HG03439 (cell line): ENCODE data around the gene CABLES1.
"Not testable (repeated sequence)": the region's sequence is repeated elsewhere in the genome, so short reads cannot be mapped to it uniquely, and the experiment has no call there.

Experiments
- ATAC-seq: cut with Tn5 transposase; IDR thresholded peaks from one replicate; pipeline ENCODE4 v1.9.1; 2021; ENCODE audit warnings: mild to moderate bottlenecking, moderate library complexity; ENCODE audit not compliant: unreplicated experiment

The CABLES1 gene

DNA sequence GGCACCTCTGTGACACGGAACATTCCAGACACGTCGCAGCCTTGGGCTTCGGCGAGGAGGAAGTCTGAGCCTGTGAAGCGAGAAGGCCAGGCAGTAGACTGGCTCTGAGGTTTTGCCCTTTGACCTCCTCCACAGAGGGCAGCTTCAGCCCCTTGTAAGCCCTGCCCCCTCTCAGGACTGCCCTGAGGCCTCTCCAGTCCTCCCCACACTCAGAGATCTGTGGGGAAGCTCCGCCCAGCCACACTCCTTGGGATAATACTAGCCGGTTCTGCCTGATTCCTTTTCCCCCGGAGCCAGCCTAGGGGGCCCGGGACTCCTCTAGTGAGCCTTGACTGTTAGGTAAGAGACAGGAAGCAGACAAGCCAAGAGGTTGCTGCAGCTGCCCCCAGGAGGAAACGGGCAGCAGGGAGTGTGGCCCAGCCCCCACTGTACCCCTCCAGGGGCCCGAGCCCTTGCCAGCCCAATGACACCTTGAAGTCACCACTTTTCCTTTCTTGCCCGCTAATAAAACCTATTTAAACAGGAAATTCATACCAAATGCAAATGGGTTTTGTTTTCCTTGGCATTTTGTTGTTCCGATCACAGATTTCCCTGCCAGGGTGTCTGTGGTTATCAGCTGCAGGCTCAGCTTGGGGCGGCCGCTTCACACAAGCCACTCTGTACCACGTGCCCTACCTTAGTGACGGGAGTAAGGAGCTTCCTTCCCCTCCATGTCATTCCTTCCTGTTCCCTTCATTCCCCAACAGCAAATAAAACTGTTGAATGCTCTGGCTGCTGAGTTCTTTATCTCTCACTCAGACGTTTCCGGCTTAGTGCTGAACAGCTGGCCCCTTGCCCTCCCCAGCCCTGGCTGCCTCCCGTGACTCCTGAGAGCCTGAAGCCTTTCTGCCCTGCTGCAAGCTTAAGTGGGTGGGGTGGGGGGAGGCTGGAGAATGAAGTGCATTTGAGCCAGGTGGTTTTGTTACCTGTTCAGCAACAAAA, 124.7 kb downstream of the CABLES1 start:
- no peak for ATAC-seq

DNA sequence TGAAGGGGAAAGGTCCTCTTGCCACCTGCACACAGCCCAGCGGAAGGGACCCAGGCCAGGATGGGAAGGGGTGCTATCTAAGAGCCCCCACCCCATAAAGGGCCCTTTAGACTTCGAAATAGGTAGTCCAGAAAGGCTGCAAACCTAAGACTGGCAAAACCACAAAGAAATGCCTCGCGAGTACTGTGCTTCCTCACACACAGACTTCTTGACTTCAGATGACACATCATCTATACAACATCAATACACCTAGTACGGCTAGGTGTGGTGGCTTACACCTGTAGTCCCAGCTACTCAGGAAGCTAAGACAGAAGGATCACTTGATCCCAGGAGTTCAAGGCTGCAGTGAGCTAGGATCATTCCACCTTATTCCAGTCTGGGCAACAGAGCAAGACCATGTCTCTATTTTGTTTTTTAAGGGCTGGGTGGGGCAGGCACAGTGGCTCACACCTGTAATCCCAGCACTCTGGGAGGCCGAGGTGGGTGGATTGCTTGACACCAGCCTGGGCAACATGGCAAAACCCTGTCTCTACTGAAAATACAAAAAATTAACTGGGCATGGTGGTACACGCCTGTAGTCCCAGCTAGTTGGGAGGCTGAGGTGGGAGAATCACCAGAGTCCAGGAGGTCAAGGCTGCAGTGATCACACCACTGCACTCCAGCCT, 125.8 kb downstream of the CABLES1 start:
- no peak for ATAC-seq

DNA sequence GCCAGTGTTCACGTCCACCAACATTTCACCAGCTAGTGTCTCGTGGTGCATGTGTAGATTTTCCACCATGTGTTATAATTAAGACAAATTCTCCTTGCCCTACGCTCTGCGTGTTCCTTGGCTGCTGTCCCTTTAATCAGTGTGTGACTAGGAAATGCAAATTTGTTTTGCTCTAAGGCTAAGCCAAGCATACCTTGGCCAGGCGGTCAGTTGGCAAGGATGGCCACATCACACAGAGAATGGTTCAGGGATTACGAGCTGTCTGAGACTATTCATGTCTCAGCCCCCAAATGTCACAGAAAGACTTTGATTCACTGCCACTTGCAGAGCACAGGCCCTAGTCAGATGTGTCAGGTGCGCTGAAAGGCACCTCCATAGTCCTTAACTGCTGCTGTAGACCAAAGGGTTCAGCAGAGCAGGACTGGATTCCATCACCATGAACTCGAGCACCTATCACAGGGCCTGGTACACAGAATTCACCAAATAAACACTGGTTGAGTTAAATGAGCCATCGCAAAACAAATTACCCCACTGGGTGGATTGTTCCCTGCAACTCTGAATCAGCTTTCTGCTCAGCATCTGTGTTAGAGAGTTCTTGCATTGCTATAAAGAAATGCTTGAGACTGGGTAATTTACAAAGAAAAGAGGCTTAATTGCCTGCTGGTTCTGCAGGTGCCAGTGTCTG, 128.4 kb downstream of the CABLES1 start:
- no peak for ATAC-seq

DNA sequence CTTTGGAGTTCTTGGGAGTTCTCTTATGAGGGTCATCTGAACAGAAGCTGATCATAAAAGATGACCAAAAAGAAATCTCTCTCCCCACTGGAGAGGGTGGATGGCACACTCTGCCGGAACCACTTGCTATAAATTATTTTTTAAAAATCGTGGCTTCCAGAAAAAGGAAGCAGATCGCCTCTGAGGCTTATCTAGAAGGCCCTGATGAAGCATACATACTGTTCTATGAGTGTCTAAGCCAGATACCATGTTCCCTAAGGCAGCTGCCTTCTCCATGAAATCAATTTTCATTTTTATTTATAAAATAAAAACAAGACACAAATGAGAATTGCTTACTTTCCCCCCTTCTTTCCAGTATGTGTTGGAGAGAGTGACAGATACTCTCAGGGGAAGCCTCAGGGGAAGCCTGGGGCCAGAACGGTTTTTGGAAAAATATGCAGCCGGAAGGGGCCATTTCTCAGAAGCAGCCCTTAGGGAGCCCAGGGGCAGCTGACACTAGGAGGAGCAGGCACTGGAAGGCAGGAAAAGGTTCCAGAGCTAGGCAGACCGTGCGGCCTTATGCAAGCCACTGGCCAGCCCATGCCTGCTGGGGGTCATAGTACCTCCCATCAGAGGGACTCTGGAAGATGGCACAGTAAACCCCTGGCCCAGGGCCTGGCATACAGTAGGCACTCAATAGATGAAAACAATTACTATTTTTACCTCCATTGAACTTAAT, 130.6 kb downstream of the CABLES1 start:
- ATAC-seq, result no peak

DNA sequence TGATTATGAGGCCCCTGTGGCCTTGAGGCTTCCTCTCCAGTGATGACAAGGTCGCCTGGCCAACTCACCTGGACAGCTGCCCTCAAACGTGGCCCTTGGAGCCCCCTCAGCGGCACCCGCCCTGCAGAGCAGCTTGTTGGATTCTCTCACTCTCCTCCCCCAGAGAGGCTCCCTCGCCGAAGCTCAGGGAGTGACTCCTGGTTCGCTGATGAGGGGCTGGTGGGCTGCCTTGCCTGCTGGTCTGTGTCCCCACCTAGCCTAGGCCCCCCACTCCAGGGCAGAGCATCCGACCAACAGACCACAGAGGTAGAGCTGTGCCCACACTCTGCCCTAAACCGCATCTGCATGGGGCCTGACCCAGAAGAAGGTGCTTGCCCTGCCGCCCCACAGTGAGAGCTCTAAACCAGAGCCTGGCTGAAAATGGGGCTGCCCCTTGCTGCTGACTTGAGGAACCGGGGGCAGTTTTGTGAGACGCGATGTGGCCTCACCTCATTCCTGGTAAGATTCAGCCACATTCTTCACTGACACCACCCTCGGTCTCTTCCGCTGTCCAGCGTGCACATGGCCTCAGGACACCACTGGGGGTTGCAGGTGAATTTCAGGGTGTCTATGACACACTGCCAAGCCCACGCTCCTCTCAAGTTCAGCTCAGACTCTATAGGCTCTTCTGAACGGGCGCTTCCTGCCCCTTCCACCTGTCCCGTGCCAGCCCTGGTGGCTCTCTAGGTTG, 131.6 kb downstream of the CABLES1 start:
- ATAC-seq, result peak; percentile 57

DNA sequence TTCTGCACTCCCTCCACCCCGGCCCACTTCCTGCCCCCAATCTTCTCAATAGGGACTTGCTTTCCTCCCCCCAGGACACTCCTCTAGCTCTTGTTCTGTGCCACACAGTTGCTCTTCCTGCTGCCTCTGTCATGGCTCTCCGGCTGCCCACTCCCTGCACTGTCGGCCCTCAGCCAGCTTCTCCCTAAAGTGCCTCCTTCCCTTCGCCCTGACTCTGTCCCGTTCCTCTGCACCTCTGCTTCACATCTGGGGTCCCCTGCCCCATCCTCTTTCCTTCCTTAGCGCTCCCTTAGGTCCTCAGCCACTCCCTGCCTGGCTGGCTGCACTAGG, 132.1 kb downstream of the CABLES1 start:
- peak; percentile 14 for ATAC-seq

DNA sequence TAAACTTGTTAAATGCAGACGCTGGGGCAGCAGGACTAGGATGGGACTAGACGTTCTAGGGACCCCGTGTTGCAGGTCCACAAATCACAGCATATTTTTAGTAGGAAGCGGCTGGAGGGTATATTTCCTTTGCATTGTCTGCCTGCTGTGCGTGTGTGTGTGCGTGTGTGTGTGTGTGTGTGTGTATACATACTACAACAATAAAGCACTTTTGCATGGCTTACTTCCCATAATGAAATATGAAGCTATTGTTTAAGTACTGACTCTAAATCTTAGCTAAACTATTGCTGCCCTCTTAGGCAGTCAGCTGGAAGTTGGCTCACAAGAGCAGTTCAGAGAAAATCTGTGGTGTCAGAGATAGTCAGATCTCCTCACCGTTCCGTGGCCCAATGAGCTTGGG, 133.4 kb downstream of the CABLES1 start:
- no peak for ATAC-seq

DNA sequence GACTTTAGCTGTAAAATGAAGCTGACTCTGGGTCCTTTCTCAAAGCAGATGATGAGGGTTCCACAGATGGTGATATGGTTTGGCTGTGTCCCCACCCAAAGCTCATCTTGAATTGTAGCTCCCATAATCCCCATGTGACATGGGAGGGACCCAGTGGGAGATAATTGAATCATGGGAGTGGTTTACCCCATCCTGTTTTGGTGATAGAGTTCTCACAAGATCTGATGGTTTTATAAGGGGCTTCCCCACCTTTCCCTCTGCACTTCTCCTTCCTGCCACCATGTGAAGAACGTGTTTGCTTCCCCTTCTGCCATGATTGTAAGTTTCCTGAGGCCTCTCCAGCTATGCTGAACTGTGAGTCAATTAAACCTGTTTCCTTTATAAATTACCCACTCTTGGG, 133.8 kb downstream of the CABLES1 start:
- not testable (repeated sequence) for ATAC-seq

DNA sequence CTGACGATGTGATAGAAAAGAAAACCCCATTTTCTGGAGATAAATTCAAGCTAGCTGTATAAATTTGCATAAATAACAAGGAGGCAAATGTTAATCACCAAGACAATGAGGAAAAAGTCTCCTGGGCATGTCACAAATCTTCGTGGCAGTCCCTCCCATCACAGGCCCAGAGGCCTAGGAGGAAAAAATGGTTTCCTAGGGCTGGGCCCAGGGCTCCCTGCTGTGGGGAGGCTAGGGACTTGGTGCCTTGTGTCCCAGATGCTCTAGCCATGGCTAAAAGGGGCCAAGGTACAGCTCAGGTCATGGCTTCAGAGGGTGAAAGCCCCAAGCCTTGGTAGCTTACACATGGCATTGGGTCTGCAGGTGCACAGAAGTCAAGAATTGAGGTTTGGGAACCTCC, 134.6 kb downstream of the CABLES1 start:
- ATAC-seq, result no peak

DNA sequence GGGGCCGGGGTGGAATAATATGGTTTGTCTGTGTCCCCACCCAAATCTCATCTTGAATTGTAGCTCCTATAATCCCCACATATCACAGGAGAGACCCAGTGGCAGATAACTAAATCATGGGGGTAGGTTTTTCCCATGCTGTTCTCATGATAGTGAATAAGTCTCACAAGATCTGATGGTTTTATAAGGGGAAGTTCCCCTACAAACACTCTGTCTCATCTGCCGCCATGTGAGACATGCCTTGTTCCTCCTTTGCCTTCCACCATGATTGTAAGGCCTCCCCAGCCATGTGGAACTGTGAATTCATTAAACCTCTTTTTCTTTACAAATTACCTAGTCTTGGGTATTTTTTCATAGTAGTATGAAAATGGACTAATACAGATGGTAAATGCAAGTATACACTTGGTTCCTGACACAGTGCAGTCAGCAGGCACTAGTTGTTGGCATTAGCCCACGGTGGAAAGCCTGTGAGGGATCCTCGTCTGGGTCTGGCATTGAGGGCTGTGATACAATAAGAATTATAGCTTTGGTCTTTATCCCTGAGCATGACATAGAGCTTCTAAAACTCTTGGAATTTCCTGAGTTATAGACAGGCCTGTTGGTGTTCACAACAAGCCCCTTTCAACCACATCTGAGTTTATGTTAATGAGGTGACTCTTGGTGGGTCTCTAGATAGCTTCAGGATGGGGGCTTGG, 135.8 kb downstream of the CABLES1 start:
- no peak for ATAC-seq

DNA sequence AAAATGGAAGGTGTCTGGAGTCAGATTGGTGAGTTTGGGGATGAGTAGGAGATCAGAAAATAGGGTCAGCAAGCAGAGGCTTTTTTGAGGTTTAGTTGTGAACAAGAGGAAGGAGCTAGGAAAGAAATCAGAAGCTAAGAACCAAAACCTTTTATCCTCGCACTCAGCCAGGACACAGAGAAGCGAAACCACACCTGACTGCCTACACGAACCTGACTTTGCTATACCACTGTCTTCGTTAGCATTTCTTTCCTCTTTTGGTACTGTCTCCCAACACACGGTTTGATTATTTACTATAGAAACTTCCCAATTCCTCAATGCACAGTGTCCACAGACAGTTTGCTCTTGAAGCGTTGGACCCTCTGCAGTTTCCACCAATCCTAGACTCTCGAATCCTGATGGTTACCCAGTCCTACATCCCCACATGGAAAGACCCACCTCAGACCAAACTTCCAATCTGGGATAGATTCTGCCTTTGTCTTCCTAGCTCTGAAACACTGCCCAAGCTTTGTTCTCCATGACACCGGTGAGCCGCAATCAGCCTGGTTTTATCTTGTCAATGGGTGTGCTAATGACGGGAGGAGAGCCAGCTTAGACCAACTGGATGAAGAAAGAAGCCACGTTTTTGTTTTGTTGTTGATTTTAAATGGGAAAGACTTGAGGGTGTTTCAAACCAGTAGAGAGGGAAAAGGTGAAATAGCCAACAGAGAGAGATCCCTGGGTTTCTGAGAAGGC, 137.4 kb downstream of the CABLES1 start:
- ATAC-seq, result no peak

DNA sequence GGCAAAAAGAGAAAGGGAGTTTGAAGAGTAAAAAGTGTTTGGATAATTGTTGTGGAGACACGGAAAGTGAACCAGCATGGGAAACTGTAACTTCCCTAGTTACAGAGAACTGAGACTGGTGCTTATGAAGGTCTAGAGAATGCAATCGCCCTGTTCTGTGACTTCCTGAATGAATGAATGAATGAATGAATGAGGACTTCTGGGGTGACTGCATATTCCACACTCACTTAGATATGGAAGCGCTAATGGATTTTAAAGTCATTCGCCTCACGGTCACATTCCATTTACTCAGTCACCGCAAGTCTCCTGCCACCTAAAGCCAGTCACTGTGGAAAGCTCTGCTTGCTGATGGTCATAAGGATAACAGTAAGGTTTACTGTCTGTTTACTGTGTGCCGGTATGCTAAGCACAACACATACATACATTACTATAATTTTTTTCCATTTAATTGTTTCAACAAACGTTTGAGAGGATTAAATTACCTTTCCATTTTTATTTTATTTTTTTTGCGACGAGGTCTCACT, 138.2 kb downstream of the CABLES1 start:
- no peak for ATAC-seq

DNA sequence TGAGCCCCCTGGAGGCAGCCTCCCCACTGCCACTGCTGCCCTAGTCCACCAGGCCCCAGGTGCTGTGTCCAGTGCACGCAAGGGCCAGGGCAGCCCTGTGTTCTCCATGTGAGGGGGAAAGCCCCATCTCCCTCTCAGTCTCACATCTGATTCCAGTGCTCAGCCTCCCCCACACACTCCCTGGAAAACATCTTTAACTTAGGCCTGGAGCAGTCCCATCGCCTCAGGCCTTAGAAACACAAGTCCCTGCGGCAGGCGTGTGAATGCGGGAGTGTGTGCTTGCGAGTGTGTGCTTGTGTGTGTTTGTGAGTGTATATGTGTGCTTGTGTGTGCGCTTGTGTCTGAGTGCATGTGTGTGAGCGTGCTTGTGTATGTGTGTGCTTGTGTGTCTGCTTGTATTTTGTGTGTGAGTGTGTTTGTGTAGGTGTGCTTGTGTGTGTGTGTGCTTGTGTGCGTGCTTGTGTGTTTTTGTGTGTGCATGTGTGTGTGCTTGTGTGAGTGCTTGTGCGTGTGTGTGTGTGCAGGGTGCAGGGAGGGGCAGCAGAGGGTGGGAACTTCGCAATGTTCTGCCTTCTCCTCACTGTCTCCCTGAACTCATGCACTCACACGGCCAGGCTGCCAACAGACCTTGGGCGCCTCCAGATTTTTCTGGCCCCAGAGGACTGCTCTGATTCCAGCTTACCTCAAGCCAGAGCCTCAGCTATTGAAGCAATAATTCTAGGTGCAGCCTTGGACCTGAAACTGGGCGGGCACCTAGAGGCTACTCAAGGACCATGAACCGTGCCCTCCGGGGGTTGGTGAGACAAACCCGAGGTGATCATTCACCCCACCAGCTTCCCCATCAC, 139.6 kb downstream of the CABLES1 start:
- no peak for ATAC-seq

DNA sequence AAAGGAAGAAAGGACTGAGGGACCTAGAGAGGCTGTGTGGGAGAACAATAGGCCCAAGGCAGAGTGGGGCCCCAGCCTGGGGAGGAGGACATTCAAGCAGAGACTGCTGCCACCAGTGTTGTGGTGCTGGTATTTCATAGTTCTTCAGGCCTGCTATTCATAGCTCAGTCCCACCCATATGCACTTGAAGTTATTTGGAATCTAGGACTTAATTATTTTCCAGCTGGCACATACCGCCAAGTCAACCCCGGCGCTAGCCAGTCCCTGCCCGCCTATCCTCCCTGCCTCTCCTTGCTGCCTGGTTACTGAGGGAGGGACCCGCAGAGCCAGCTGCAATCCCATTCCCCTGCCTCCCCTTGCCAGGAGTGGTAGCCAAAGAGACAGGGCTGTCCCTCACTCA, 141.2 kb downstream of the CABLES1 start:
- ATAC-seq, result no peak

DNA sequence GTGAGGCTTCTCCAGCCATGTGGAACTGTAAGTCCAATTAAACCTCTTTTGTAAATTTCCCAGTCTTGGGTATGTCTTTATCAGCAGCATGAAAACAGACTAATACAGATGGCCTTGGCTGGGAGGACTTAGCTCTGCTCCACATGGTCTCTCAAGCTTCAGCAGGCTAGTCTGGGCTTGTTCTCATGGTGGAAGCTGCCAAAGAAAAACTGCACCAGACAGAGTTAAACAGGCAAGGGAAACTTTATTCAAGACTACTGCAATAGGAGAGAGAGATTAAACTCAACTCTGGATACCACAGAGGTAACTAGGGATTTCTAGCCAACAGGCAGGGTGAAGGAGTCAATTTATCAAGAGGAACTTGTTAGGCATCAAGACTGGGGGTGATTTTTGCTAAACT, 142.1 kb downstream of the CABLES1 start:
- no peak for ATAC-seq

DNA sequence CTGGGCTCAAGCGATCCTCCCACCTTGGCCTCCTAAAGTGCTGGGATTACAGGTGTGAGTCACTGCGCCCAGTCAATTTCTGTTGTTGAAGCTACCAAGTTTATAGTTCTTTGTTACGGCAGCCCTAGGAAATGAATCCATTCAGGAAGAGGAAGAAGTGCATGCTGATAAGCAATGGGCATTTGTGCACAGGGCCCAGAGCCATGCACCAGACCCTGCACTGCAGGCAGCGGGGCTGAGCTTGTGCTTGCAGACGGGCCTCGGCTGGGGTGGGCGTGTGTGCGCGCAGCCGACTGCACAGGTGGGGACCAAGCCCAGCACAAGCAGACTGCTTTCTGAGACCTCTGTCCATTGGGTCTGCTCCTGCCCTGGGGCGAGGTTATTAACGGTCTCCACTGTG, 144.6 kb downstream of the CABLES1 start:
- no peak for ATAC-seq

DNA sequence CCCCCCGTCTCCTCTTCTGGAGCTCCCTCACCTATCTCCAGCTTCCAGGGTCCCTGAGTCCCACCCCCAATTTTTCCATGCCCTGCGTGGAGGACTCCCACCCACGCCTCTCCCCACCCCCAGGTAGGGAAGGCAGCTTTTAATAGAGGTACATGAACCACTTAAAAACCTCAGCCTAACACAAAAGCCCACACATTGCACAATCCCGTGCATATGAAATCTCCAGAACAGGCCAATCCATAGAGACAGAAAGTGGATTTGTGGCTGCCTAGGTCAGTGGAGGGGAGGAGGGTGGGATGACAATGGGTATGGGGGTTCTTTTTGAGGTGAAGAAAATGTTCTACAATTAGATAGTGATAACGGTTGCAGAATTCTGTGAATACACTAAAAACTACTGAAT, 145.6 kb downstream of the CABLES1 start:
- no peak for ATAC-seq
